NCI-H345 treated with DMSO at 0.1 percent for 48 hours (cell line): ENCODE data around the gene ZSCAN23.
A peak's percentile ranks its signal among the peaks of the same experiment; 100 is the strongest.

Experiments used
- DNase-seq: peaks from one replicate; lab custom pipeline; 2025; ENCODE audit not compliant: unreplicated experiment; lab: John Stamatoyannopoulos, UW

The ZSCAN23 gene

DNA sequence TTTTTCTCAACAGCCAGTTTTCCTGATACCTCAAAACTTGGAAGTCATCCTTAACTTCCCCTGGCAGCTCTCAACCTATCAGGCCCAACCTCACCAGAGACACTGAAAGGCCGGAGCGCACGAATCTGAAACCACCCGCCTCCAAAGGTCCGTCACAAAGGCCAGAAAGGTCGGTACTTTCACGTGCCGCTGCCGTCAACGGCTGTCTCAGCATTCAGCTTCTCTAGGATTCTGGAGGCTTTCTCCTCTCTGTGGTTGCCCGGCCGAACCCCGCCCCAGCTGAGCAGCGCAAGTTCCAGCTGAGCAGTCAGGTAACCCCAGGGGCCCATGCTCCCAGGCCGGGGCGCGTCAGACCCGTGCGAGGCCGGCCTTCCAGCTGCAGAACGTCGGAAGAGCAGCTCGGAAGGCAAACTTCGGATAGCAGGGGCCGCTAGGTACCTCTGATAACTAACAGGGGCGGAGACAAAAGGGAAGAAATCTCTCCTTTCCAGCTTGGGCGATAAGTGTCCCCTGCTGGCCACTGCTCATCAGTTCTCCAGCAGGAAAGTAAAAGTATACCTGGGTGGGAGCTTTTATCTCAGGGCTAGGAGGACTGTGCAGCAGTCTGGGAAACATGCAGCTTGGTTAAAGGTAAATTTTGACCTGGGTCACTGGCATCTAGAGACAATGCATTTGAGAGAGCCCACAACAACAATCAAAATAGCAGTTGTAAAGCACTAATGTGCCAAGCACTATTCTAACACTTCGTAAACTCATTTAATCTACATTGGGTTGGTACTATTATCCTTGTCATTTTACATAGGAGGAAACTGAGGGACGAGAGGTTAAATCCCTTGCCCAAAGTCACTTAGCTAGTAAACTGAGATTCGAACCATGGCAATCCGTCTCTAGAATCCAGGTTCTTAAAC is 59.8 kb downstream of the ZSCAN23 start:
- peak; percentile 6 for DNase-seq
